Loucy (cell line): ENCODE measurements around the gene ZNF318.

Experiments used
- EZH2phosphoT487 ChIP-seq: fragments of 200-600 bp; IDR thresholded peaks from 2 replicates; pipeline ENCODE4 v1.6.1; 2018; ENCODE audit warnings: antibody characterized with exemption, mild to moderate bottlenecking, moderate library complexity, borderline replicate concordance
- TF ChIP-seq, protein P1 (sequence below): fragments of 200-600 bp; sonication (generic); conservative IDR thresholded peaks from 2 replicates; pipeline ENCODE4 v1.5.1; 2014; ENCODE audit warnings: mild to moderate bottlenecking, antibody characterized with exemption, low read length

DNA sequence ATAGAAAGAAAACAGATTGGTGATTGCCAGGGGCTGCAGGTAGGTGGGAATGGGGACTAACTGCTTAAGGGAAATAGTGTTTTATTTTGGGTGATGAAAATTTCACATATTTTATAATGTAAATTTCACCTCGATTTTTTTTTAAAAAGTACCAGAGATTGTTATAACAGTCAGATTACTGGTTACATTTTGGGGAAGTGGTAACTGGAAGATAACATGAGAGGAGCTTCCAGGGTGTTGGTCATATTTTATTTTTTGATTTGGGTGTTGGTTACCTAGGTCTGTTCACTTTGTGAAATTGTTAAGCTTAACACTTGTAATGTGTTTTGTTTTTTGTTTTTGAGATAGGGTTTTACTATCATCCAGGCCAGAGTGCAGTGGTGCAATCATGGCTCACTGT lies 43.6 kb downstream of the ZNF318 start:
- TF ChIP-seq, protein P1, sequence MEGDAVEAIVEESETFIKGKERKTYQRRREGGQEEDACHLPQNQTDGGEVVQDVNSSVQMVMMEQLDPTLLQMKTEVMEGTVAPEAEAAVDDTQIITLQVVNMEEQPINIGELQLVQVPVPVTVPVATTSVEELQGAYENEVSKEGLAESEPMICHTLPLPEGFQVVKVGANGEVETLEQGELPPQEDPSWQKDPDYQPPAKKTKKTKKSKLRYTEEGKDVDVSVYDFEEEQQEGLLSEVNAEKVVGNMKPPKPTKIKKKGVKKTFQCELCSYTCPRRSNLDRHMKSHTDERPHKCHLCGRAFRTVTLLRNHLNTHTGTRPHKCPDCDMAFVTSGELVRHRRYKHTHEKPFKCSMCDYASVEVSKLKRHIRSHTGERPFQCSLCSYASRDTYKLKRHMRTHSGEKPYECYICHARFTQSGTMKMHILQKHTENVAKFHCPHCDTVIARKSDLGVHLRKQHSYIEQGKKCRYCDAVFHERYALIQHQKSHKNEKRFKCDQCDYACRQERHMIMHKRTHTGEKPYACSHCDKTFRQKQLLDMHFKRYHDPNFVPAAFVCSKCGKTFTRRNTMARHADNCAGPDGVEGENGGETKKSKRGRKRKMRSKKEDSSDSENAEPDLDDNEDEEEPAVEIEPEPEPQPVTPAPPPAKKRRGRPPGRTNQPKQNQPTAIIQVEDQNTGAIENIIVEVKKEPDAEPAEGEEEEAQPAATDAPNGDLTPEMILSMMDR = no peak
- TF ChIP-seq EZH2phosphoT487 = no peak
